WTC11 (cell line): ENCODE measurements around the gene RASIP1. TPM values are rescaled to one million over a fixed set of nuclear protein-coding genes. Genes with fewer than 3 reads are reported as not detected.

ENCODE experiments used
- ATAC-seq: fragments of 200-7000 bp; cut with Tn5 transposase; 2 replicates; pipeline ENCODE4 v1.10.0; 2021; ENCODE audit warnings: mild to moderate bottlenecking, moderate library complexity
- CTCF ChIA-PET: fragments of 300-600 bp; sonication (Branson Sonifier 250); formaldehyde crosslinking; loops from one replicate; lab custom pipeline; 2021; ENCODE audit warnings: antibody characterized with exemption; lab: Charles Lee
- POLR2A ChIA-PET: fragments of 350-600 bp; sonication (Branson Sonifier 250); formaldehyde crosslinking; loops from one replicate; lab custom pipeline; 2021; ENCODE audit warnings: antibody characterized with exemption; lab: Charles Lee
- DNase-seq: peaks from one replicate; pipeline ENCODE4 v3.0.0; 2021; ENCODE audit warnings: low spot score
- H3K27ac Mint-ChIP-seq: 2 replicates; pipeline ENCODE4 v1.8.0; 2021; ENCODE audit warnings: mixed read lengths
- H3K27me3 Mint-ChIP-seq: 2 replicates; pipeline ENCODE4 v1.8.0; 2021; ENCODE audit warnings: low read depth, mild to moderate bottlenecking, moderate library complexity, mixed read lengths
- H3K36me3 Mint-ChIP-seq: 2 replicates; pipeline ENCODE4 v1.8.0; 2021; ENCODE audit warnings: mixed read lengths
- H3K4me1 Mint-ChIP-seq: 2 replicates; pipeline ENCODE4 v1.8.0; 2022; ENCODE audit warnings: mixed read lengths
- H3K4me3 Mint-ChIP-seq: 2 replicates; pipeline ENCODE4 v1.8.0; 2021; ENCODE audit warnings: mild to moderate bottlenecking, moderate library complexity, mixed read lengths
- H3K9me3 Mint-ChIP-seq: 2 replicates; pipeline ENCODE4 v1.8.0; 2021; ENCODE audit warnings: mixed read lengths
- ESRRA ChIP-seq: sonication (generic); formaldehyde crosslinking; IDR thresholded peaks from 2 replicates; pipeline ENCODE4 v1.8.1; 2022; ENCODE audit warnings: mild to moderate bottlenecking, missing genetic modification reagents, borderline replicate concordance
- ETV6 ChIP-seq: sonication (generic); formaldehyde crosslinking; IDR thresholded peaks from 2 replicates; pipeline ENCODE4 v1.8.1; 2022; ENCODE audit warnings: mild to moderate bottlenecking, missing genetic modification reagents
- FOXK1 ChIP-seq: sonication (generic); formaldehyde crosslinking; IDR thresholded peaks from 2 replicates; pipeline ENCODE4 v1.8.0; 2022; ENCODE audit warnings: mild to moderate bottlenecking, moderate library complexity, missing genetic modification reagents
- GTF2I ChIP-seq: fragments of 250-450 bp; sonication (Bioruptor Pico); conservative IDR thresholded peaks from 2 replicates; pipeline ENCODE4 v1.4.0; 2021; ENCODE audit warnings: mild to moderate bottlenecking
- IRF1 ChIP-seq: sonication (generic); formaldehyde crosslinking; IDR thresholded peaks from 2 replicates; pipeline ENCODE4 v1.8.0; 2023; ENCODE audit warnings: missing genetic modification reagents
- JUN ChIP-seq: sonication (generic); formaldehyde crosslinking; IDR thresholded peaks from 2 replicates; pipeline ENCODE4 v1.8.0; 2023; ENCODE audit warnings: mild to moderate bottlenecking, missing genetic modification reagents
- MYBL2 ChIP-seq: sonication (generic); formaldehyde crosslinking; IDR thresholded peaks from 2 replicates; pipeline ENCODE4 v1.8.1; 2023; ENCODE audit warnings: mild to moderate bottlenecking, moderate library complexity, missing genetic modification reagents
- NFE2L1 ChIP-seq: sonication (generic); formaldehyde crosslinking; IDR thresholded peaks from 2 replicates; pipeline ENCODE4 v1.8.1; 2023; ENCODE audit warnings: missing genetic modification reagents
- SP1 ChIP-seq: sonication (generic); formaldehyde crosslinking; conservative IDR thresholded peaks from 2 replicates; pipeline ENCODE4 v1.8.1; 2022; ENCODE audit warnings: missing genetic modification reagents
- TEAD1 ChIP-seq: sonication (generic); formaldehyde crosslinking; IDR thresholded peaks from 2 replicates; pipeline ENCODE4 v1.8.0; 2022; ENCODE audit warnings: mild to moderate bottlenecking, missing genetic modification reagents
- ZNF121 ChIP-seq: sonication (generic); formaldehyde crosslinking; IDR thresholded peaks from 2 replicates; pipeline ENCODE4 v1.8.0; 2023; ENCODE audit warnings: missing genetic modification reagents
- ZNF423 ChIP-seq: fragments of 250-450 bp; sonication (Bioruptor Pico); IDR thresholded peaks from 2 replicates; pipeline ENCODE4 v2.1.2; 2022; ENCODE audit warnings: mild to moderate bottlenecking, moderate library complexity
- total RNA-seq: library from RNA; stranded (reverse); gene quantifications from 3 replicates; pipeline ENCODE4 v1.2.3, GENCODE V29; 2021
- TF ChIP-seq, protein P1 (sequence below): sonication (generic); formaldehyde crosslinking; conservative IDR thresholded peaks from 2 replicates; pipeline ENCODE4 v1.8.1; 2023; ENCODE audit warnings: mild to moderate bottlenecking, low read depth, missing genetic modification reagents, moderate library complexity
- TF ChIP-seq, protein P2 (sequence below): sonication (generic); formaldehyde crosslinking; IDR thresholded peaks from 2 replicates; pipeline ENCODE4 v1.8.1; 2023; ENCODE audit warnings: mild to moderate bottlenecking, moderate library complexity, missing genetic modification reagents
- TF ChIP-seq, protein P3 (sequence below): fragments of 250-450 bp; sonication (Bioruptor Pico); IDR thresholded peaks from 2 replicates; pipeline ENCODE4 v2.1.2; 2022; ENCODE audit warnings: mild to moderate bottlenecking, moderate library complexity

RASIP1 gene
- total RNA-seq, 1 experiment from 2014 or later = 4.4 TPM

DNA sequence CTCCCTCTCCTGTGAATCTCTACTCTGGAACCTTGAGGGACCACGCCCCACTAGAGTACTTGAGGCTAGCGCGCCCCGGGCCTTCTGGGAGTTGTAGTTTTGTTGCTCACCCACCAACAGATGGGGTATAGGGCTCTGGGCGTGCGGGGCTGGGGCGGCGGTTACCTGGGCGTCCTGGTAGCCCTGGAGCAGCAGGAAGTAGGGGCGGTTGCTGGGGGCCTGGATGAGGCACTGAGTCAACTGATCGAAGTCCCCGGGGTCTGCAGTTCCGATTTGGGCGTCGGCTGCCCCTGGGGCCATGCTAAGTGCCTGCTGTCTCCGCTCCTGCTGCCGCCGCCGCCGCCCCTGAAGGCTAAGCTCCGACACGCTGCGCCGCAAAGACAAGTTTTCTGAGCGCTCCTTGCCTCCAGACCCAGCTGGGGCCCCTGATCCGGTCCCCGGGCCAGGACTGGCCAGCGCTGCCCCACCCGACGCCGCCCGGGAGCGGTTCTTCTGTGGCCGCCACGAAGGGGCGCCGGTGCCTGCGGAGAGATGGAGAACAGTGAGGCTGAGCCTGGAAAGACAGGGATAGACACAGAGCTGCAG, 5.3 kb downstream of the RASIP1 start:
- Mint-ChIP-seq H3K27ac (peak overlapping the region; percentile 59), H3K36me3 (peaks cover 2% of the 10 kb centered on the region; the same call in 1 of the 2 replicates)
- TF ChIP-seq IRF1 (CRISPR knock-in tag) (no peak), TEAD1 (CRISPR knock-in tag) (peak; percentile 41; the same call in 1 of the 2 replicates), ZNF121 (0 out of 2 replicates have a peak, but pooled peaks have one; percentile 18), MYBL2 (CRISPR knock-in tag) (0 out of 2 replicates have a peak, but pooled peaks have one; percentile 33), SP1 (peak; percentile 63), FOXK1 (CRISPR knock-in tag) (peak; percentile 51; the same call in 1 of the 2 replicates), ESRRA (CRISPR knock-in tag) (0 out of 2 replicates have a peak, but pooled peaks have one; percentile 45), NFE2L1 (CRISPR knock-in tag) (0 out of 2 replicates have a peak, but pooled peaks have one; percentile 39), ETV6 (CRISPR knock-in tag) (peak; percentile 64)
- TF ChIP-seq, protein P1, sequence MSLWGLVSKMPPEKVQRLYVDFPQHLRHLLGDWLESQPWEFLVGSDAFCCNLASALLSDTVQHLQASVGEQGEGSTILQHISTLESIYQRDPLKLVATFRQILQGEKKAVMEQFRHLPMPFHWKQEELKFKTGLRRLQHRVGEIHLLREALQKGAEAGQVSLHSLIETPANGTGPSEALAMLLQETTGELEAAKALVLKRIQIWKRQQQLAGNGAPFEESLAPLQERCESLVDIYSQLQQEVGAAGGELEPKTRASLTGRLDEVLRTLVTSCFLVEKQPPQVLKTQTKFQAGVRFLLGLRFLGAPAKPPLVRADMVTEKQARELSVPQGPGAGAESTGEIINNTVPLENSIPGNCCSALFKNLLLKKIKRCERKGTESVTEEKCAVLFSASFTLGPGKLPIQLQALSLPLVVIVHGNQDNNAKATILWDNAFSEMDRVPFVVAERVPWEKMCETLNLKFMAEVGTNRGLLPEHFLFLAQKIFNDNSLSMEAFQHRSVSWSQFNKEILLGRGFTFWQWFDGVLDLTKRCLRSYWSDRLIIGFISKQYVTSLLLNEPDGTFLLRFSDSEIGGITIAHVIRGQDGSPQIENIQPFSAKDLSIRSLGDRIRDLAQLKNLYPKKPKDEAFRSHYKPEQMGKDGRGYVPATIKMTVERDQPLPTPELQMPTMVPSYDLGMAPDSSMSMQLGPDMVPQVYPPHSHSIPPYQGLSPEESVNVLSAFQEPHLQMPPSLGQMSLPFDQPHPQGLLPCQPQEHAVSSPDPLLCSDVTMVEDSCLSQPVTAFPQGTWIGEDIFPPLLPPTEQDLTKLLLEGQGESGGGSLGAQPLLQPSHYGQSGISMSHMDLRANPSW (CRISPR knock-in tag) = no peak
- TF ChIP-seq, protein P2, sequence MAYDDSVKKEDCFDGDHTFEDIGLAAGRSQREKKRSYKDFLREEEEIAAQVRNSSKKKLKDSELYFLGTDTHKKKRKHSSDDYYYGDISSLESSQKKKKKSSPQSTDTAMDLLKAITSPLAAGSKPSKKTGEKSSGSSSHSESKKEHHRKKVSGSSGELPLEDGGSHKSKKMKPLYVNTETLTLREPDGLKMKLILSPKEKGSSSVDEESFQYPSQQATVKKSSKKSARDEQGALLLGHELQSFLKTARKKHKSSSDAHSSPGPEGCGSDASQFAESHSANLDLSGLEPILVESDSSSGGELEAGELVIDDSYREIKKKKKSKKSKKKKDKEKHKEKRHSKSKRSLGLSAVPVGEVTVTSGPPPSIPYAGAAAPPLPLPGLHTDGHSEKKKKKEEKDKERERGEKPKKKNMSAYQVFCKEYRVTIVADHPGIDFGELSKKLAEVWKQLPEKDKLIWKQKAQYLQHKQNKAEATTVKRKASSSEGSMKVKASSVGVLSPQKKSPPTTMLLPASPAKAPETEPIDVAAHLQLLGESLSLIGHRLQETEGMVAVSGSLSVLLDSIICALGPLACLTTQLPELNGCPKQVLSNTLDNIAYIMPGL (CRISPR knock-in tag) = peak; percentile 46
- TF ChIP-seq, protein P3, sequence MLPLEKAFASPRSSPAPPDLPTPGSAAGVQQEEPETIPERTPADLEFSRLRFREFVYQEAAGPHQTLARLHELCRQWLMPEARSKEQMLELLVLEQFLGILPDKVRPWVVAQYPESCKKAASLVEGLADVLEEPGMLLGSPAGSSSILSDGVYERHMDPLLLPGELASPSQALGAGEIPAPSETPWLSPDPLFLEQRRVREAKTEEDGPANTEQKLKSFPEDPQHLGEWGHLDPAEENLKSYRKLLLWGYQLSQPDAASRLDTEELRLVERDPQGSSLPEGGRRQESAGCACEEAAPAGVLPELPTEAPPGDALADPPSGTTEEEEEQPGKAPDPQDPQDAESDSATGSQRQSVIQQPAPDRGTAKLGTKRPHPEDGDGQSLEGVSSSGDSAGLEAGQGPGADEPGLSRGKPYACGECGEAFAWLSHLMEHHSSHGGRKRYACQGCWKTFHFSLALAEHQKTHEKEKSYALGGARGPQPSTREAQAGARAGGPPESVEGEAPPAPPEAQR (CRISPR knock-in tag) = no peak
- TF ChIP-seq, all 79 proteins: peak for 9
- POLR2A ChIA-PET = interaction anchor here (0.7 to 1.4 kb wide), 2 partner anchors 39 to 105 kb away, joined by 3 to 4 read pairs; partner anchors contain the start of gene FUT2
- peak overlapping the region; percentile 71 for H3K4me3 Mint-ChIP-seq
- no peaks in the 10 kb centered on the region for H3K9me3 Mint-ChIP-seq
- peaks cover 55% of the 10 kb centered on the region for H3K27me3 Mint-ChIP-seq
- ATAC-seq (peak; percentile 64), DNase-seq (peak; percentile 81)
- H3K4me1 Mint-ChIP-seq = peaks cover 28% of the 10 kb centered on the region
- CTCF ChIA-PET = interaction anchor here (0.7 to 1.4 kb wide), 9 partner anchors 9 to 464 kb away, joined by 3 to 10 read pairs (median 5); partner anchors contain the start of gene FUT2

DNA sequence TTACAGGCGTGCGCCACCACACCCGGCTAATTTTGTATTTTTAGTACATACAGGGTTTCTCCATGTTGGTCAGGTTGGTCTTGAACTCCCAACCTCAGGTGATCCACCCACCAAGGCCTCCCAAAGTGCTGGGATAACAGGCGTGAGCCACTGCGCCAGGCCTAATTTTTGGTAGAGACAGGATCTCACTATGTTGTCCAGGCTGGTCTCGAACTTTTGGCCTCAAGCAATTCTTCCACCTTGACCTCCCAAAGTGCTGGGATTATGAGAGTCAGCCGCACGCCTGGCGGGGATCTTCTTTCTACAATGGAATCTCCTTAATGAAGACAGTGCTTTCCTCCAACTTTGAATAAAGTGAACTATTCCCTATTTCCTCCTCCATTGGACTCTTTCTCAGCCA, 5.8 kb downstream of the RASIP1 start:
- H3K9me3 Mint-ChIP-seq = no peaks in the 10 kb centered on the region
- H3K27ac Mint-ChIP-seq = peak overlapping the region; percentile 59
- TF ChIP-seq FOXK1 (CRISPR knock-in tag) (no peak), ZNF423 (CRISPR knock-in tag) (no peak), JUN (CRISPR knock-in tag) (no peak), GTF2I (CRISPR knock-in tag) (0 out of 2 replicates have a peak, but pooled peaks have one; percentile 77)
- H3K36me3 Mint-ChIP-seq = peaks cover 2% of the 10 kb centered on the region; the same call in 1 of the 2 replicates
- POLR2A ChIA-PET = interaction anchor here (1.4 kb wide), 1 partner anchor 39 kb away, joined by 4 read pairs; the partner anchor contains the start of gene FUT2
- peaks cover 24% of the 10 kb centered on the region for H3K4me1 Mint-ChIP-seq
- DNase-seq = no peak
- no peak for ATAC-seq
- CTCF ChIA-PET = interaction anchor here (1.0 to 1.2 kb wide), 3 partner anchors 9 to 93 kb away, joined by 3 to 10 read pairs (median 8); no protein-coding TSS in a partner anchor
- peaks cover 55% of the 10 kb centered on the region for H3K27me3 Mint-ChIP-seq
- H3K4me3 Mint-ChIP-seq = peak overlapping the region; percentile 71
